Panc1 (cell line): ENCODE results near the gene TFDP1.

Source experiments
- CTCF ChIP-seq: fragments of 450-650 bp; IDR thresholded peaks from 2 replicates; pipeline ENCODE4 v1.5.1; 2017; ENCODE audit warnings: mild to moderate bottlenecking
- TCF7L2 ChIP-seq: IDR thresholded peaks from 2 replicates; pipeline ENCODE4 v1.6.1; 2011; ENCODE audit warnings: mild to moderate bottlenecking, low read depth, low read length, inconsistent platforms

GRCh38 chr13:113656003-113656588 is 71.5 kb downstream of the TFDP1 start:
- TF ChIP-seq TCF7L2 = no peak
- TF ChIP-seq CTCF = no peak
